Umbilical cord (tissue), 2 donors: ENCODE results near the gene TNFAIP2. TPM values are rescaled to one million over a fixed set of nuclear protein-coding genes. Genes with fewer than 3 reads are reported as not detected.
A peak's percentile ranks its signal among the peaks of the same experiment; 100 is the strongest.

ENCODE experiments used
- DNase-seq: peaks from one replicate; pipeline ENCODE4 v3.0.0-alpha.2; 2015; ENCODE audit warnings: low spot score
- total RNA-seq: library from RNA; depleted of rRNA; stranded (reverse); fragments of >200 nt; gene quantifications from one replicate; pipeline ENCODE4 v1.2.3, GENCODE V29; 2014; ENCODE audit warnings: low replicate concordance; ENCODE audit not compliant: insufficient read depth

Gene TNFAIP2
- total RNA-seq, 1 donor from 2014 or later, result 92.0 TPM

- DNase-seq, result peak; percentile 69
These were observed 695 bp upstream of the TNFAIP2 start for GRCh38 chr14:103122585-103122946.

DNA sequence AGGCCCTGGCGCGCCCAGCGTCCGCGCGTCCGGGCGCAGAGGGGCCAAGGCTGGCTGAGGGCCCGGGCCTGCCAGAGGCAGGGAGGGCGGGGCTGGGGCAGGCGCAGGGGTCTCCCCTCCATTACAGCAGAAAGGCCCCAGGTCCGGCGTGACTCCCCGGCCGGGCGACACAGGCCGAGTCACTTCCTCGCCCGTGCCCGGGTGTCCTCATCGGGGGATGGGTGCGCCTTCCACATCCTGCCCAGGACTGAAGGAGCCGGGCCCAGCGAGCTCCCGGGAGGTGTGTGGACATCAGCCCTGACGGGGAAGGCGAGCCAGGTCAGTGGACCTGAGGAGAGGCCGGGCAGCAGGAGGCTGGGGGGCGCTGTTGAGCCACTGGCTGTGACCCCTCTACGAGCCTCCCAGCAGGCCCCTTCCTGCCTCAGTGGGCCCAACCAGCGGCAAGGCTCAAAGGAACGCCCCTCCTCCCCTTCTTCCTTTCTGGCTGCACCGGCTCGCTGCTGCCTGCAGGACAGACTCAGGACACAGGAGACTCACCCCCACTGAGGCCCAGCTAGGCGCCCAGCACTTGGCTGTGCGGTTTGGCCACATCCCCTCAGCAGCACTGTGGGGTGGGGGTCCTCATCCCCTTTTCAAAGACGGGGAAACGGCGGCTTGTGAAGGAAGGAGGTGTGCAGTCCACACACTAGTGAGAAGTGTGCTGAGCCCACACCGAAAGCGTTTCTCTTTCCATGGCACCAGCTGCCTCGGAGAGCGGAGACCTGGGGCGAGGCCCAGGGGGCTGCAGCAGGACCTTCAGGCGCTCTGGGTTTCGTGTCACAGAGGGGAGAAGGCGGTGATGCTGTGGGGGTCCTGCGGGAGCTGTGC, 606 bp downstream of the TNFAIP2 start:
- no peak for DNase-seq

DNA sequence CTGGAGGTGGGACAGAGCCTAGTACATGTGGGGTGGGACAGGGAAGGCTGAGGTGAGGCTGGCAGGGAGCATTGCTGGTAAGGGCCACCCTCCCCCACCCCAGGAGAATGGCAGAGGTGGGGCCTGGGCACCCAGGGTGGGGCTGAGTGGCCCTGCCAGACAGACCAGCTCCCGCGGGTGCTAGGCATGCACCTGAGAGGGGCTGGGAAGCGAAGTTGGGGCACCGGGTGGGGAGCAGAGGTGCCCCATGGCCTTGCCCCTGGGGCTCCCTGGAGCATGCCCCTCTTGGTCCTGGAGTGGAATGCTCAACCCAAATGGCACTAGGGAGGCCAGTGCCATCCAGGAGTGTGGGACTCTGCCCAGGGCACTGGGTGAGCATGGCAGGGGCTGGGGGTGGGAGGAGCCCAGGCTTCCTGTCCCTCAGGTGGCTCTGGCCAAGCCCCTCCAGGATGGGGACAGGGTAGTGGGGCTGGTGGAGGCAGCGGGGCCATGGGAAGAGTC, 1.3 kb downstream of the TNFAIP2 start:
- no peak for DNase-seq

- DNase-seq, result no peak
These were observed 2.1 kb downstream of the TNFAIP2 start for GRCh38 chr14:103125098-103126070.

- no peak for DNase-seq
These were observed 3.0 kb downstream of the TNFAIP2 start for GRCh38 chr14:103126088-103126872.

GRCh38 chr14:103126873-103127304, 3.6 kb downstream of the TNFAIP2 start:
- peak; percentile 58 for DNase-seq

GRCh38 chr14:103127356-103127755, 4.1 kb downstream of the TNFAIP2 start:
- no peak for DNase-seq

- DNase-seq, result no peak
These were observed 4.8 kb downstream of the TNFAIP2 start for GRCh38 chr14:103127861-103128598.

GRCh38 chr14:103128631-103129300, 5.5 kb downstream of the TNFAIP2 start:
- no peak for DNase-seq

DNA sequence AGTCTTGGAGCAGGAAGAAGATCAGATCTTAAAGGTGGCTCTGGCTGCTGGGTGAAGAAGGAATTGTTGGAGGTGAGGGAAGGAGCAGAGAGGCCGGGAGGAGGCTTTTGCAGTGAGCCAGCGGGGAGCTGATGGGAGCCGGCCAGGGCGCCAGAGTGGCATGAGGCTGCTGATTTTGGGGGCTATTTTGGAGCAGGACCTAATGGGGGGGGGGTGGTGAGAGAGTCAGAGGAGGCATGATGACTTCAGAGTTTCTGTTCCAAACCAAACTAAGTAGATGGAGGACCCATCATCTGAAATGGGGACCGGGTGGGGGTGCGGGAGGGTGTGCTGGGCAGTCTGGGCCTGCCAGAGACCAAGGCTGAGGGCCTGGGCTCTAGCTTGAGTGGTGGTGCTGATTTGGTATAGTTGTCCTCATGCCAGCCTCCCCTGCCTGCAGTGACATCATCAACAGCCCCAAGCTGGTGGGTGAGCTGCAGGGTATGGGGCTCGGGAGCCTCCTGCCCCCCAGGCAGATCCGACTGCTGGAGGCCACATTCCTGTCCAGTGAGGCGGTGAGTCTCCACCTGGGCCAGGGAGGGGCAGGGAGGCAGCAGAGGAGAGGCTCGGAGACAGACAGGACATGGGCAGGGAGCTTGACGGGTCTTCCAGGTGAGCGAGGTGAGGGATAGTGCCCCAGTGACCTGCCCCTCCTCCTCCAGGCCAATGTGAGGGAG, 6.2 kb downstream of the TNFAIP2 start:
- DNase-seq, result no peak

DNA sequence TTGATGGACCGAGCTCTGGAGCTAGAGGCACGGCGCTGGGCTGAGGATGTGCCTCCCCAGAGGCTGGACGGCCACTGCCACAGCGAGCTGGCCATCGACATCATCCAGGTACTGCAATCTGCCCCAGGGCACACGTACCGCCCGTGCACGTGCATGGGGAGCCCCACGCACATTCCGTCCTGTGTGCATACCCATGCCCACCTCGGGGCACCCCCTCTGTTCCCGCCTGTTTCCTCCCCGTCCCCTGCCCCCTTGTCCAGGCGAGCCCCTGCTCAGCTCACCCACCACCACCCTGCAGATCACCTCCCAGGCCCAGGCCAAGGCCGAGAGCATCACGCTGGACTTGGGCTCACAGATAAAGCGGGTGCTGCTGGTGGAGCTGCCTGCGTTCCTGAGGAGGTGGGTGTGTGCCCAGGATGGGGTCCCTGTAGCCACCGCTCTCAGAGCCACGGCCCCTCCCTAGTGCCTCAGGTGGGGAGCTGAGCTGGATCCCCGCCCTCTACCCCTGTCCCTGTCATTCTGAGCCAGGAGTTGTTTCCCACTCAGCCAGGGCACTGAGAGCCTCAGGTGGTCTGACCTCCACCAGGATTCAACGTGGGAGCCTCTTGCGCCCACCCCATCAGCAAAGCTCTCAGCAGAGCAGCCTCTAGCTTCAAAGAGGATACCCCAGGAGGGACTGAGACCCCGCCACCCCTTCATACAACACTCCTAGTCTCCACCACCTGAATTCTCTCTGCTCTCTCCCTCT, 6.9 kb downstream of the TNFAIP2 start:
- DNase-seq, result no peak

- peak; percentile 67 for DNase-seq
These were observed 7.7 kb downstream of the TNFAIP2 start for GRCh38 chr14:103130965-103131364.

DNA sequence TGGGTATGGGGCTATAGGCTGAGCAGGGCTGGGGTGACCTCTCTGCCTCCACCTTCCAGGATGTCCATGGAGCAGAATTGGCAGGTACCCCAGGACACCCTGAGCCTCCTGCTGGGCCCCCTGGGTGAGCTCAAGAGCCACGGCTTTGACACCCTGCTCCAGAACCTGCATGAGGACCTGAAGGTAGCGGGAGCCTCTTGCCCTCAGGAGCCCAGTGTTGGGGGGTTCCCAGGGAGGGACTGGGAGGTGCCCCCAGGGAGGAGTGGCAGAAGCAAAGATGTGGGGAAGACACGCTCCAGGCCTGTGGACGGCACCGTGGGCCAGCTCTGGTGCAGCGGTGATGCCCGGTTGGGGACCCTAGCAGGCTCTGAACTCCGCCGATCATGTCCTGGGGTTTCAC, 8.3 kb downstream of the TNFAIP2 start:
- no peak for DNase-seq

DNA sequence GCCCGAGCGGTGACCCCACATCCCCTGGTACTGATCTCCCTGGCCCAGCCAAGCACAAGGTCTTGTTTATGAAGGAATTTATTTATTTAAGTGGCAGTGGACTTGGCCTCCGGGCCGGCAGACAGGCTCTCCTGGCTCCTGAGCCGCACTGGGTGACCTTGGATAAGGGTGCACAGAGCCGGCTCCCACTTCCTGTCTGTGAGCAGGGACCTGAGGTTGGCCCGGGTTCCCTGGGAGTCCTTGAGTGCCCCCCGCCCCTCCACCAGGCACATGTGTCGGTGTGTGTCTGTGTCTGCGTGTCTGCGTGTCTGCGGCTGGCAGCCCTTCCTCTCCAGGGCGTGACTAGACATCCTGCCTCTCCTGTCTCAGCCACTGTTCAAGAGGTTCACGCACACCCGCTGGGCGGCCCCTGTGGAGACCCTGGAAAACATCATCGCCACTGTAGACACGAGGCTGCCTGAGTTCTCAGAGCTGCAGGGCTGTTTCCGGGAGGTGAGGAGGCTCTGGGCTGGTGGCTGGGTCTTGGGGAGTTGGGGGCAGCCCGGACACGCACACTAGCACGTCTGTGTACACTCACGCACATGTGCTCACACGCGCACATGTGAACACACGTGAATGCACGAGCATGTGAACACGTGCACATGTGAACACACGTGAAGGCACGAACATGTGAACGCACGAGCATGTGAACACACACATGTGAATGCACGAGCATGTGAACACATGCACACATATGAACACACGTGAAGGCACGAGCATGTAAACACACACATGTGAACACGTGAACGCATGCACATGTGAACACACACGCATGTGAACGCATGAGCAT, 9.3 kb downstream of the TNFAIP2 start:
- no peak for DNase-seq

DNA sequence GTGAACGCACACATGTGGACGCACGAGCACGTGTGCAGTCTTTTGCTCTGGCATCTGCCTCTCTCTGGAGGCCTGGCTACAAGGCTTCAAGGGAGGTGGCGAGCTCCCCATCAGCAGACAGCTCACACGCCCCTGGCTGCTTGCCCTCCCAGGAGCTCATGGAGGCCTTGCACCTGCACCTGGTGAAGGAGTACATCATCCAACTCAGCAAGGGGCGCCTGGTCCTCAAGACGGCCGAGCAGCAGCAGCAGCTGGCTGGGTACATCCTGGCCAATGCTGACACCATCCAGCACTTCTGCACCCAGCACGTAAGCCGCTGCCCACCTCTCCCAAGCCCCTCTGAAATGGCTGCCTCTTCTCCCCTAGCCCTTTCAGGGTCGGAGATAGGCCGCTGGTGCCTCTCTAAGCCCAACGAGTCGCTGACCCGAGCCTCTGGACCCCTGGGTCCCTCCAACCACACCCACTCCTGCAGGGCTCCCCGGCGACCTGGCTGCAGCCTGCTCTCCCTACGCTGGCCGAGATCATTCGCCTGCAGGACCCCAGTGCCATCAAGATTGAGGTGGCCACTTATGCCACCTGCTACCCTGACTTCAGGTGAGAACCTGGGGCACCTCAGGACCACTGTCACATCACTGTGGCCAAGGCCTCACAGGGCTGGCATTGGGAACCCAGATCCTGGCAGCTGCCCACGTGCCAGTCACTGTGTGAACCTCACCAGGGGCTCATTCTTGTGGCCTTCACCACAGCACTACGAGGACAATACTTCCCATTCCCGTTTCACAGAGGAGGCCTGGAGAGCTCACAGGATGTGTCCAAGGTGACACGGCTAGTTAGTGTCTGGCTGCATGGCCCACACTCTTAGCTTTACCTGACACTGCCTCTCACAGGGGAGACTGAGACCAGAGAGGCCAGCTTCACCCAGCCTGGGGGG, 10.2 kb downstream of the TNFAIP2 start:
- no peak for DNase-seq

DNA sequence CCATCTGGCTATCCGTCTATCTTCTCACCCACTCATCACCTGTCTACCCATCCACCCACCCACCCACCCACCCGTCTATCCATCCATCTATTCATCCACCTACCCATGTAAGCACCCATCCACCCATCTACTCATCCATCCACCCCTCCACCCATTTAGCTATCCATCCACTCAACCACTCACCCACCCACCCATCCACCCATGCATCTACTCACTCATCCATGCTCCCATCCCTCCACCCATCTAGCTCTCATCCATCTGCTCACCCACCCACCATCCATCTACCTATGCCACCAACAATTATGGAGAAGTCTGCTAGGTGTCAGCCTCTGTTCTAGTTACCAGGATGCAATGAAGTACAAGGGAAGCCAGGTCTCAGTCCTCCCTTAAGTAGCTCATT, 11.1 kb downstream of the TNFAIP2 start:
- no peak for DNase-seq

DNA sequence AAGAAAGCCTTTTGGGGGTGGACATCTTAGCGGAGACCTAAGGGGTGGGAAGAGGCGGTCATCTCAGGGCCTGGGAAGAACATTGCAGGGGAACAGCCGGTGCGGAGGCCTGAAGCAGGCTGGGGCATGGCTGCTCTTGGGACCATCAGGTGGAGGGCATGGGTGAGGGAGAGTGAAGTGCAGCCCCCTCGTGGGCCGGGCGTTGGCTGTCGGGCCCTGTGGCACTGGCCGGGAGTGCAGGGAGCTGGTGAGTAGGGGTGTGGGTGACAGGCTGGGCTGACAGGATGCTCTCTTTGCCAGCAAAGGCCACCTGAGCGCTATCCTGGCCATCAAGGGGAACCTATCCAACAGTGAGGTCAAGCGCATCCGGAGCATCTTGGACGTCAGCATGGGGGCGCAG, 11.7 kb downstream of the TNFAIP2 start:
- no peak for DNase-seq
